DND-41 (cell line): ENCODE measurements around the gene SDC4.

Source experiments
- ATAC-seq: fragments of 200-7000 bp; cut with Tn5 transposase; 3 replicates; pipeline ENCODE4 v1.9.1; 2021; ENCODE audit warnings: low read depth; ENCODE audit not compliant: insufficient read depth
- DNase-seq: peaks from one replicate; pipeline ENCODE4 v3.0.0-alpha.2; 2020
- H2AFZ ChIP-seq: 2 replicates; pipeline ENCODE4 v1.6.0; 2012; ENCODE audit warnings: low read depth, low read length
- H3K27ac ChIP-seq: 2 replicates; pipeline ENCODE4 v1.5.1; 2012; ENCODE audit warnings: low read length, inconsistent platforms
- H3K27me3 ChIP-seq: fragments of 200-600 bp; sonication (generic); 2 replicates; pipeline ENCODE4 v1.6.0; 2012; ENCODE audit warnings: low read length, mild to moderate bottlenecking, inconsistent platforms; ENCODE audit not compliant: insufficient read depth, poor library complexity
- H3K36me3 ChIP-seq: 2 replicates; pipeline ENCODE4 v1.5.1; 2012; ENCODE audit warnings: low read length, inconsistent platforms; ENCODE audit not compliant: insufficient read depth
- H3K4me1 ChIP-seq: 2 replicates; pipeline ENCODE4 v1.5.1; 2012; ENCODE audit warnings: mild to moderate bottlenecking, low read length; ENCODE audit not compliant: insufficient read depth
- H3K4me2 ChIP-seq: 2 replicates; pipeline ENCODE4 v1.6.0; 2012; ENCODE audit warnings: mild to moderate bottlenecking, moderate library complexity, low read length, inconsistent platforms; ENCODE audit not compliant: insufficient read depth
- H3K4me3 ChIP-seq, 2 experiments: fragments of 200-600 bp in 1 of 2; shearing (Covaris generic) in 1 of 2; 2 replicates each; pipeline ENCODE4 v1.5.1; 2012 to 2016; ENCODE audit warnings: inconsistent platforms in 2 of 2, low read length in 2 of 2, mild to moderate bottlenecking in 2 of 2, low read depth in 1 of 2, moderate library complexity in 1 of 2
- H3K79me2 ChIP-seq: 2 replicates; pipeline ENCODE4 v1.6.0; 2012; ENCODE audit warnings: low read length, inconsistent platforms; ENCODE audit not compliant: insufficient read depth
- H3K9ac ChIP-seq: 2 replicates; pipeline ENCODE4 v1.6.0; 2012; ENCODE audit warnings: low read depth, mild to moderate bottlenecking, inconsistent platforms, low read length, moderate library complexity
- H3K9me3 ChIP-seq: 2 replicates; pipeline ENCODE4 v1.5.1; 2012; ENCODE audit warnings: low read length, moderate library complexity, mild to moderate bottlenecking, inconsistent platforms; ENCODE audit not compliant: insufficient read depth, severe bottlenecking
- H4K20me1 ChIP-seq: 2 replicates; pipeline ENCODE4 v1.6.0; 2012; ENCODE audit warnings: low read length; ENCODE audit not compliant: insufficient read depth
- EZH2 ChIP-seq: IDR thresholded peaks from 3 replicates; pipeline ENCODE4 v1.6.1; 2012; ENCODE audit warnings: borderline replicate concordance, low read depth, mild to moderate bottlenecking, moderate library complexity, low read length, inconsistent platforms; ENCODE audit not compliant: severe bottlenecking
- TF ChIP-seq, protein P1 (sequence below): IDR thresholded peaks from 2 replicates; pipeline ENCODE4 v1.5.1; 2012; ENCODE audit warnings: borderline replicate concordance, low read length, moderate library complexity, mild to moderate bottlenecking; ENCODE audit not compliant: poor library complexity, severe bottlenecking; ENCODE audit errors: extremely low read depth

SDC4 gene, protein sequence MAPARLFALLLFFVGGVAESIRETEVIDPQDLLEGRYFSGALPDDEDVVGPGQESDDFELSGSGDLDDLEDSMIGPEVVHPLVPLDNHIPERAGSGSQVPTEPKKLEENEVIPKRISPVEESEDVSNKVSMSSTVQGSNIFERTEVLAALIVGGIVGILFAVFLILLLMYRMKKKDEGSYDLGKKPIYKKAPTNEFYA

DNA sequence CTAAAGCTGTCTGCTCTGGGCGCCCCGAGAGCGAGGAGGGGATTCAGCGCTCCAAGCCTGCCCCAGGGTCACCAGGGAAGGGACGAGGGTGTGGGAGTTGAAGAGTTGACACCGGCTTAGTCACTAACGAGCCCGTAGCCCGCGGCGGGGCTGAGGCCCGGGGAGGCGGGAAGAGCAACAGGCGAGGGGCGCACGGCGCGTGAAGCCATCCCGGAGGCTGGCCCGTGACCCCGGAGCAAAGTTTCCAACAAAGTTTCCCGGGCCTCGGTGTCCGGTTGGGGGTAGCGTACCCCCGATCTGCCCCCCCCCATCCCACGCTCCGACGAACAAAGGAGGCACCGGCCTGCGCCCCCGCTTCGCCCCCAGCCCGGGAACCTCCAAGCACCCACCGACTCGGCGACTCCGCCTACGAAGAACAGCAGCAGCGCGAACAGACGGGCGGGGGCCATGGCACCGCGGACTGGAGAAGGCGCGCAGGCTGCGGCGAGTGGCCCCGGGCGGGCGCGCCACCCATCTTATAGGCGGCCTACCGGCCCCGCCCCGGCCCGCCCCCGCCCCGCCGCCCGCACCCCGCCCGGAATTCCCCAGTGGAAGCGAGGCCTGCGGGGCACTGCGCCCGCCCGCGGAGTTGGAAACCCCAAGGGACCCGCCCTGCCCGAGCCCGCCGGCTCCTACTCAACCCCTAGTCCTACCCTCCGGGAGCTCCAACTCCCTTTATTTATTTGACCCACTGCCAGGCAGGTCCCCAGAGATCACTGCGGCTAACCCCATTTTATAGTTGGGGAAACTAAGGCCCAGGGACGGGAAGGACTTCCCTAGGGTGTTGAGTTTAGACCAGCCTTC is at the start of gene SDC4:
SDC4 (minus strand) TSS at position 489 of the 843 bp plus-strand sequence; CDS start at position 449, 40 bp downstream.
- Histone ChIP-seq H3K79me2 (no peaks in the 10 kb centered on the region), H3K36me3 (no peaks in the 10 kb centered on the region), H2AFZ (no peak within 1 kb of the TSS), H4K20me1 (0 out of 2 replicates have a peak, but pooled peaks cover 2% of the 10 kb centered on the region), H3K27ac (no peak within 1 kb of the TSS), H3K9ac (no peak within 1 kb of the TSS), H3K4me1 (no peaks in the 10 kb centered on the region), H3K9me3 (no peaks in the 10 kb centered on the region), H3K4me2 (no peak within 1 kb of the TSS), H3K4me3 (no peak within 1 kb of the TSS), H3K27me3 (peaks cover 38% of the 10 kb centered on the region)
- no peak for DNase-seq
- no peak for TF ChIP-seq EZH2
- TF ChIP-seq, protein P1, sequence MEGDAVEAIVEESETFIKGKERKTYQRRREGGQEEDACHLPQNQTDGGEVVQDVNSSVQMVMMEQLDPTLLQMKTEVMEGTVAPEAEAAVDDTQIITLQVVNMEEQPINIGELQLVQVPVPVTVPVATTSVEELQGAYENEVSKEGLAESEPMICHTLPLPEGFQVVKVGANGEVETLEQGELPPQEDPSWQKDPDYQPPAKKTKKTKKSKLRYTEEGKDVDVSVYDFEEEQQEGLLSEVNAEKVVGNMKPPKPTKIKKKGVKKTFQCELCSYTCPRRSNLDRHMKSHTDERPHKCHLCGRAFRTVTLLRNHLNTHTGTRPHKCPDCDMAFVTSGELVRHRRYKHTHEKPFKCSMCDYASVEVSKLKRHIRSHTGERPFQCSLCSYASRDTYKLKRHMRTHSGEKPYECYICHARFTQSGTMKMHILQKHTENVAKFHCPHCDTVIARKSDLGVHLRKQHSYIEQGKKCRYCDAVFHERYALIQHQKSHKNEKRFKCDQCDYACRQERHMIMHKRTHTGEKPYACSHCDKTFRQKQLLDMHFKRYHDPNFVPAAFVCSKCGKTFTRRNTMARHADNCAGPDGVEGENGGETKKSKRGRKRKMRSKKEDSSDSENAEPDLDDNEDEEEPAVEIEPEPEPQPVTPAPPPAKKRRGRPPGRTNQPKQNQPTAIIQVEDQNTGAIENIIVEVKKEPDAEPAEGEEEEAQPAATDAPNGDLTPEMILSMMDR: no peak
- ATAC-seq: no peak

DNA sequence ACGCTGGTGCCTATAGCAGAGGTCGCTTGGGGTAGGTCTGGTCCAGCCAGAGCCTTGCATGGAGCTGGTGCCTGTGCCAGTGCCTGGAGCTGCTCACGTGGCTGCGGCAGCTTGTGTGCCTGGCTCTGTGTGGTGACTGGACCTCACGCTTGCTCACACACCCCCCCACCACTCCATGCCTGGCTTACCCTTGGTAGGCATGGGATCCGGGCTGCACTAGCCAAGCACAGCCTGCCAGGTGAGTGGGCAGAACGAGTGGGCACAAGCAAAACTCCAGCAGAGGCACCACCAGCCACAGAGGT is 46.8 kb upstream of the SDC4 start:
- H3K9me3 ChIP-seq: peaks cover 5% of the 10 kb centered on the region
- no peak for TF ChIP-seq EZH2
- TF ChIP-seq, protein P1: no peak
- H3K4me1 ChIP-seq: no peaks in the 10 kb centered on the region
- H4K20me1 ChIP-seq: no peaks in the 10 kb centered on the region
- H3K36me3 ChIP-seq: 0 out of 2 replicates have a peak, but pooled peaks cover 3% of the 10 kb centered on the region
- H3K4me2 ChIP-seq: no peak overlapping the region
- no peaks in the 10 kb centered on the region for H3K27me3 ChIP-seq
- H3K79me2 ChIP-seq: no peaks in the 10 kb centered on the region
- ATAC-seq (no peak), DNase-seq (no peak)
- no peak overlapping the region for H2AFZ ChIP-seq
- no peak overlapping the region for H3K27ac ChIP-seq
- H3K9ac ChIP-seq: no peak overlapping the region
- no peak overlapping the region for H3K4me3 ChIP-seq

- Histone ChIP-seq H3K79me2 (no peaks in the 10 kb centered on the region), H3K36me3 (0 out of 2 replicates have a peak, but pooled peaks cover 3% of the 10 kb centered on the region), H3K9ac (no peak overlapping the region), H3K4me2 (no peak overlapping the region), H3K4me1 (no peaks in the 10 kb centered on the region), H3K9me3 (no peaks in the 10 kb centered on the region), H2AFZ (no peak overlapping the region), H3K27ac (no peak overlapping the region), H4K20me1 (no peaks in the 10 kb centered on the region), H3K4me3 (no peak overlapping the region), H3K27me3 (no peaks in the 10 kb centered on the region)
- ATAC-seq (no peak), DNase-seq (no peak)
- no peak for TF ChIP-seq EZH2
- TF ChIP-seq, protein P1: no peak
These were observed 46.2 kb upstream of the SDC4 start for GRCh38 chr20:45394221-45395113.
